Measurements from ENCODE around the gene PPM1H. TPM values are rescaled to one million over a fixed set of nuclear protein-coding genes. Genes with fewer than 3 reads are reported as not detected.

Gene PPM1H
- total RNA-seq, 1 donor from 2014 or later: 31.0 TPM

GRCh38 chr12:62840806-62841205, 94.1 kb downstream of the PPM1H start:
- H3K27ac Mint-ChIP-seq: peak overlapping the region; percentile 76
- DNase-seq (ENCODE audit: extremely low spot score, unreplicated experiment): no peak
- no peak for TF ChIP-seq CTCF (conservative IDR thresholded peaks at IDR 0.05)
- H3K4me1 Mint-ChIP-seq (ENCODE audit: unreplicated experiment): peaks cover 41% of the 10 kb centered on the region
- H3K4me3 Mint-ChIP-seq: peak overlapping the region; percentile 14
- H3K36me3 Mint-ChIP-seq: peaks cover 10% of the 10 kb centered on the region
- H3K27me3 Mint-ChIP-seq: no peaks in the 10 kb centered on the region
- H3K9me3 Mint-ChIP-seq: peaks cover 10% of the 10 kb centered on the region

GRCh38 chr12:62839869-62840660, 94.9 kb downstream of the PPM1H start:
- H3K9me3 Mint-ChIP-seq: peaks cover 10% of the 10 kb centered on the region
- peak overlapping the region; percentile 14 for H3K4me3 Mint-ChIP-seq
- peak overlapping the region; percentile 76 for H3K27ac Mint-ChIP-seq
- DNase-seq (ENCODE audit: extremely low spot score, unreplicated experiment): no peak
- peaks cover 44% of the 10 kb centered on the region for H3K4me1 Mint-ChIP-seq (ENCODE audit: unreplicated experiment)
- no peaks in the 10 kb centered on the region for H3K27me3 Mint-ChIP-seq
- TF ChIP-seq CTCF (conservative IDR thresholded peaks at IDR 0.05): no peak
- H3K36me3 Mint-ChIP-seq: peaks cover 10% of the 10 kb centered on the region

- no peak overlapping the region for H3K27ac Mint-ChIP-seq
Measured at GRCh38 chr12:62834971-62835547, 99.9 kb downstream of the PPM1H start.

GRCh38 chr12:62834406-62834805, 100.5 kb downstream of the PPM1H start:
- no peak overlapping the region for H3K4me3 Mint-ChIP-seq
- no peaks in the 10 kb centered on the region for H3K27me3 Mint-ChIP-seq
- no peak for DNase-seq (ENCODE audit: extremely low spot score, unreplicated experiment)
- no peaks in the 10 kb centered on the region for H3K9me3 Mint-ChIP-seq
- H3K36me3 Mint-ChIP-seq: no peaks in the 10 kb centered on the region
- no peak overlapping the region for H3K27ac Mint-ChIP-seq
- no peak for TF ChIP-seq CTCF (conservative IDR thresholded peaks at IDR 0.05)
- peaks cover 15% of the 10 kb centered on the region for H3K4me1 Mint-ChIP-seq (ENCODE audit: unreplicated experiment)

More at GRCh38 chr12:62834971-62835547, 99.9 kb downstream of the PPM1H start:
- Mint-ChIP-seq H3K36me3 (no peaks in the 10 kb centered on the region), H3K4me1 (ENCODE audit: unreplicated experiment) (peaks cover 20% of the 10 kb centered on the region), H3K9me3 (no peaks in the 10 kb centered on the region), H3K27me3 (no peaks in the 10 kb centered on the region), H3K4me3 (no peak overlapping the region)
- no peak for DNase-seq (ENCODE audit: extremely low spot score, unreplicated experiment)
- TF ChIP-seq CTCF (conservative IDR thresholded peaks at IDR 0.05): no peak

- H3K9me3 Mint-ChIP-seq: no peaks in the 10 kb centered on the region
- peaks cover 15% of the 10 kb centered on the region for H3K4me1 Mint-ChIP-seq (ENCODE audit: unreplicated experiment)
- peak overlapping the region; percentile 29 for H3K27ac Mint-ChIP-seq
- no peaks in the 10 kb centered on the region for H3K27me3 Mint-ChIP-seq
- no peak overlapping the region for H3K4me3 Mint-ChIP-seq
- TF ChIP-seq CTCF (conservative IDR thresholded peaks at IDR 0.05): no peak
- no peak for DNase-seq (ENCODE audit: extremely low spot score, unreplicated experiment)
- no peaks in the 10 kb centered on the region for H3K36me3 Mint-ChIP-seq
Measured at GRCh38 chr12:62833634-62834033, 101.3 kb downstream of the PPM1H start.
